ENCODE measurements around the gene GAPDHS.

GRCh38 chr19:35490364-35490763 lies 42.9 kb upstream of the GAPDHS start, which contains the start of gene KRTDAP:
- TF ChIP-seq CTCF (IDR thresholded peaks at IDR 0.05) (no peak), EZH2phosphoT487 (IDR thresholded peaks at IDR 0.05) (no peak)
